ENCODE measurements around the gene HOXA6. TPM values are rescaled to one million over a fixed set of nuclear protein-coding genes. Genes with fewer than 3 reads are reported as not detected.

The HOXA6 gene
- total and polyA plus RNA-seq, 9 of the 15 experiments (the other 6 are each of a cell fraction or from before 2014, with no cell fraction given) = not detected

DNA sequence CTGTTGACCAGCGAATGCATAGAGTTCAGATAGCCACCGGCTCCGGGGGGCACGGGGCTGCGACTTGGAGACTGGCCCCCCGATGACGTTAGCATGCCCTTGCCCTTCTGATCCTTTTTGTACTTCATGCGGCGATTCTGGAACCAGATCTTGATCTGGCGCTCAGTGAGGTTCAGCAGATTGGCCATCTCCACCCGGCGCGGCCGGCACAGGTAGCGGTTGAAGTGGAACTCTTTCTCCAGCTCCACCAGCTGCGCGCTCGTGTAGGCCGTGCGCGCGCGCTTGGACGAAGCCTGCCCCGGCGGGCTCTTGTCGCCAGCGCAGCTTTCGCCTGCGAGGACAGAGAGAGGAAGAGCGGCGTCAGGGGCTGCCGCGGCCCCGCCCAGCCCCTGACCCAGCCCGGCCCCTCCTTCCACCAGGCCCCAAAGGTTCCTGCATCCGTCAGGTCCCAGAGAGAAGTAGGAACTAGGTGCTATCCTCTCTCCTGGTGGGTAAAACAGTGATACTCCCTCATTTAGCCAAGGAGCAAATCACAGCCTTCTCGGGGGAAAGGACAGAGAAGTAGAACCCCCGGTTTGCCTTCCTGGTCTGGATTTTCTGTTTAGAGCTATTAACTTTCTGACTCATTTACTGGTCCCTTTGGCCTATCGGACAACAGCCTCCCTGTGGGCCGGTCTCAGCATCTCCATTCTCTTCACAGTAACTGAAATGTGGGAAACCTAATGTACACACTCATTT is 39.0 kb downstream of the HOXA6 start:
- Histone ChIP-seq H3K4me1 (replicated peaks in 1 of 2; ENCODE audit: control insufficient read depth in 2 of 2, insufficient read depth in 2 of 2, low read length in 2 of 2) (peaks cover 0 to 17% of the 10 kb centered on the region in 2 experiments; a peak in 2 of 5 replicates), H4K20me1 (replicated peaks; ENCODE audit: control insufficient read depth, insufficient read depth, low read length) (0 out of 2 replicates have a peak, but pooled peaks cover 6% of the 10 kb centered on the region), H3K27me3 (ENCODE audit: control insufficient read depth in 2 of 2, insufficient read depth in 2 of 2, low read length in 2 of 2) (peaks cover 55 to 67% of the 10 kb centered on the region in 2 experiments; a peak in 4 of 5 replicates), H3K9me1 (ENCODE audit: control insufficient read depth, insufficient read depth, low read length) (no peaks in the 10 kb centered on the region), H3K9me3 (replicated peaks; ENCODE audit: control insufficient read depth, insufficient read depth, low read depth, low read length) (no peaks in the 10 kb centered on the region), H2AFZ (ENCODE audit: low read depth, low read length) (no peak overlapping the region), H3K9ac (ENCODE audit: insufficient read depth in 1 of 2, low read depth in 2 of 2, low read length in 2 of 2) (no peak overlapping the region), H3K27ac (ENCODE audit: extremely low read depth, low read depth, low read length) (no peak overlapping the region), H3K79me2 (ENCODE audit: control insufficient read depth, insufficient read depth, low read length) (no peaks in the 10 kb centered on the region), H3K4me3 (no peak overlapping the region), H3K4me2 (ENCODE audit: insufficient read depth, low read length) (no peak overlapping the region), H3K36me3 (ENCODE audit: control insufficient read depth, insufficient read depth, low read length) (no peaks in the 10 kb centered on the region)
- intact Hi-C loops (cut with micrococcal nuclease) (no loop called here), in situ Hi-C loops (cut with MboI) (no loop called here)
- TF ChIP-seq E2F5 (CRISPR knock-in tag; IDR thresholded peaks at IDR 0.05) = no peak
- no peak for TF ChIP-seq EP300 (IDR thresholded peaks at IDR 0.05; ENCODE audit: low read length)
- no peak for TF ChIP-seq HLTF (IDR thresholded peaks at IDR 0.05)
- no peak for TF ChIP-seq ZNF583 (CRISPR knock-in tag; IDR thresholded peaks at IDR 0.05)
- TF ChIP-seq, protein P1, sequence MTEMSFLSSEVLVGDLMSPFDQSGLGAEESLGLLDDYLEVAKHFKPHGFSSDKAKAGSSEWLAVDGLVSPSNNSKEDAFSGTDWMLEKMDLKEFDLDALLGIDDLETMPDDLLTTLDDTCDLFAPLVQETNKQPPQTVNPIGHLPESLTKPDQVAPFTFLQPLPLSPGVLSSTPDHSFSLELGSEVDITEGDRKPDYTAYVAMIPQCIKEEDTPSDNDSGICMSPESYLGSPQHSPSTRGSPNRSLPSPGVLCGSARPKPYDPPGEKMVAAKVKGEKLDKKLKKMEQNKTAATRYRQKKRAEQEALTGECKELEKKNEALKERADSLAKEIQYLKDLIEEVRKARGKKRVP (CRISPR knock-in tag; IDR thresholded peaks at IDR 0.05) = no peak
- TF ChIP-seq CSDE1 (IDR thresholded peaks at IDR 0.05) = no peak
- TF ChIP-seq SOX6 (IDR thresholded peaks at IDR 0.05) = no peak
- ChIA-PET POLR2A (interaction anchor here (0.6 kb wide), 1 partner anchor 8 kb away, joined by 3 read pairs; no protein-coding TSS in a partner anchor), CTCF (ENCODE audit: low intra/inter-chr PET ratio) (no interaction called here)
- WGBS (ENCODE audit: insufficient coverage, low coverage, missing lambda C conversion rate) = 33% methylated on average over 19 of the region's 41 CpGs
- ATAC-seq = no peak
- no peak for DNase-seq (ENCODE audit: extremely low read depth in 1 of 4, low spot score in 3 of 4)
- BruUV-seq (replicated peaks) = no TSS peak
- no peak for FAIRE-seq
